ENCODE data around the gene PDE3A. TPM values are rescaled to one million over a fixed set of nuclear protein-coding genes. Genes with fewer than 3 reads are reported as not detected.

The PDE3A gene
- total RNA-seq, 1 experiment from 2014 or later, result 0.58 TPM

DNA sequence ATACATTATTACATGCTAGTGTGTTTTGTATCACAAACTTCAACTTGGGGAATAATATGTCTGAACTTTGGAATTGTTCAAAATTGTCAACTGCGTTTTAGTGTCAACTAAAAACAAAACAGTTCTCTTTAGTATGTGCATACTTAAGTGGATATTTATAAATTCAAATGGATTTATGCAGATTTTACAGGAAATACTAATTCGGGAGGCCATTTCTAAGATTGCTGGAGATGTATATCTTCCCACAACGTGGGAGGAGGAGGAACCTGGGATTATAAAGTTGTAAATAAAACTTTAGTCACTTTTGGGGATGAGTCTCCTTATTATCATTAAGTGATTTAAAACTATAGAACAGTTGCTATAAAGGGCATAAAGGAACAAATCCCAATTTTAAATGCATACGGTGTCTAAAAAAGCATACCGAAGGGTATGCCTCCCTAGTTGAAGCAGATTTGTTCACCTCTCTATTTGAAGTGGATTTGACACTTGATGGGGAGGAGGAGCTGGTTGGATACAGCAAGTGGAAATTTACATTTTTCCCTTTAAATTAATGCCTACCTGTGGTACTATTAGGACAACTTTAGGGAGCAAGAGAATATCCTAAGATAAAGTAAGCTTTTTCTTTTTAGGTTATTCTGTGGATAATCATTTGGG, 2.7 kb downstream of the PDE3A start:
- no peaks in the 10 kb centered on the region for H3K9me3 ChIP-seq (ENCODE audit: low read length)
- BruUV-seq (replicated peaks), result no TSS peak
- intact Hi-C loops (cut with micrococcal nuclease), result loop anchor here (5.0 kb wide), 1 partner anchor 244 kb away; no protein-coding TSS in a partner anchor
- no peak for TF ChIP-seq EZH2phosphoT487 (IDR thresholded peaks at IDR 0.05; ENCODE audit: borderline replicate concordance, low read length)
- TF ChIP-seq, protein P1, sequence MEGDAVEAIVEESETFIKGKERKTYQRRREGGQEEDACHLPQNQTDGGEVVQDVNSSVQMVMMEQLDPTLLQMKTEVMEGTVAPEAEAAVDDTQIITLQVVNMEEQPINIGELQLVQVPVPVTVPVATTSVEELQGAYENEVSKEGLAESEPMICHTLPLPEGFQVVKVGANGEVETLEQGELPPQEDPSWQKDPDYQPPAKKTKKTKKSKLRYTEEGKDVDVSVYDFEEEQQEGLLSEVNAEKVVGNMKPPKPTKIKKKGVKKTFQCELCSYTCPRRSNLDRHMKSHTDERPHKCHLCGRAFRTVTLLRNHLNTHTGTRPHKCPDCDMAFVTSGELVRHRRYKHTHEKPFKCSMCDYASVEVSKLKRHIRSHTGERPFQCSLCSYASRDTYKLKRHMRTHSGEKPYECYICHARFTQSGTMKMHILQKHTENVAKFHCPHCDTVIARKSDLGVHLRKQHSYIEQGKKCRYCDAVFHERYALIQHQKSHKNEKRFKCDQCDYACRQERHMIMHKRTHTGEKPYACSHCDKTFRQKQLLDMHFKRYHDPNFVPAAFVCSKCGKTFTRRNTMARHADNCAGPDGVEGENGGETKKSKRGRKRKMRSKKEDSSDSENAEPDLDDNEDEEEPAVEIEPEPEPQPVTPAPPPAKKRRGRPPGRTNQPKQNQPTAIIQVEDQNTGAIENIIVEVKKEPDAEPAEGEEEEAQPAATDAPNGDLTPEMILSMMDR (conservative IDR thresholded peaks at IDR 0.05; ENCODE audit: low read depth, low read length), result no peak
- TF ChIP-seq EZH2 (IDR thresholded peaks at IDR 0.05; ENCODE audit: low read length, unreplicated experiment), result no peak
- H2AFZ ChIP-seq (ENCODE audit: low read length), result no peak overlapping the region
- H3K36me3 ChIP-seq (ENCODE audit: low read depth, low read length), result no peaks in the 10 kb centered on the region
- H3K9me2 ChIP-seq (replicated peaks; ENCODE audit: low read length), result no peaks in the 10 kb centered on the region
- H3F3A ChIP-seq (ENCODE audit: low read length, unreplicated experiment), result no peaks in the 10 kb centered on the region
- no peaks in the 10 kb centered on the region for H3K4me1 ChIP-seq (ENCODE audit: insufficient read depth, low read length)
- H4K20me1 ChIP-seq (ENCODE audit: low read length), result no peaks in the 10 kb centered on the region
- POLR2A ChIA-PET (ENCODE audit: unreplicated experiment), result no interaction called here
- peak overlapping the region; percentile 67; the same call in 1 of the 2 replicates for H3K4me3 ChIP-seq (ENCODE audit: low read length)
- no peaks in the 10 kb centered on the region for H3K79me2 ChIP-seq (ENCODE audit: low read length)
- DNase-seq (no peak), ATAC-seq (no peak)
- no peak overlapping the region for H3K27ac ChIP-seq (ENCODE audit: low read length)
- peak overlapping the region; percentile 83 for H3K9ac ChIP-seq (ENCODE audit: low read length)
- H3K4me2 ChIP-seq (ENCODE audit: low read length), result peak overlapping the region; percentile 34; the same call in 1 of the 2 replicates
- H3K27me3 ChIP-seq (ENCODE audit: low read length), result peaks cover 68% of the 10 kb centered on the region
- CTCF ChIA-PET, result no interaction called here

DNA sequence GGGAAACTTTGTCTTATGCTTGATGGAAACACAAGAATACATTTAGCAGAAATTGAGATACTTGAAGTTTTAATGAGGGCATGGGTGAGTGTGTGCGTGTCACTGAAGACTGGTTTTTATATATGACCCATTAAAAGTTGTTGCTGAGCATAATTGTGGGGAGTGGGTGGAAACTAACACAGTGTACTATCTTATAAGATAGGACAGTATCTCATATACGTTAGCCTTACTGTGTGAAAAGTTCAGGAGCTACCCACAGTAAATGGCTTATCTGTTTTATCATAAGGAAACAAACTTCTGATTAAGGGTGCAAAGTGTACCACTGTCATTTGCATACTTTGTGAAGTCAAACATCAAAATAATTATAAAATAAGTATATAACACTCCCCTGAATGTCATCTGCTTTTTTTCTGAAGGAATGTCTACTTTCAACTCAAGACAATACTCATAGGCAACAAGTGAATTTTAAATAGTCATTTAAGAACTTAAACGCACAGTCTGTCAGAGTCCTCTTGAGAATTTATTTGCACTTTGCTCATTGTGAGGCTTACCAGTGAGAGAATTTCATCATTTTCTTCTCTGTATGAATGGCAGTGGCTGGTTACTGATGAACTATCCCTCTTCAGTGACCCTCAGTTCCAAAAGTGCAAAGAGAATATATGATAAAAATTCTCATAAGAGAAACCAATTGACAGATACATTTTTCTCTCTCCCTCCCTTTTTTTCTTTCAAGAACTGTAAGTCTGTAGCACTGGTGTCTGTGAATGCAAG, 4.2 kb downstream of the PDE3A start:
- Histone ChIP-seq H2AFZ (ENCODE audit: low read length) (no peak overlapping the region), H3K27ac (ENCODE audit: low read length) (no peak overlapping the region), H4K20me1 (ENCODE audit: low read length) (no peaks in the 10 kb centered on the region), H3K36me3 (ENCODE audit: low read depth, low read length) (no peaks in the 10 kb centered on the region), H3K4me2 (ENCODE audit: low read length) (no peak overlapping the region), H3K79me2 (ENCODE audit: low read length) (no peaks in the 10 kb centered on the region), H3K4me3 (ENCODE audit: low read length) (no peak overlapping the region), H3K9me2 (replicated peaks; ENCODE audit: low read length) (no peaks in the 10 kb centered on the region), H3K4me1 (ENCODE audit: insufficient read depth, low read length) (no peaks in the 10 kb centered on the region), H3K9ac (ENCODE audit: low read length) (no peak overlapping the region), H3K9me3 (ENCODE audit: low read length) (no peaks in the 10 kb centered on the region), H3F3A (ENCODE audit: low read length, unreplicated experiment) (no peaks in the 10 kb centered on the region), H3K27me3 (ENCODE audit: low read length) (peaks cover 61% of the 10 kb centered on the region)
- intact Hi-C loops (cut with micrococcal nuclease), result loop anchor here (5.0 kb wide), 1 partner anchor 245 kb away; no protein-coding TSS in a partner anchor
- DNase-seq, result no peak
- TF ChIP-seq EZH2 (IDR thresholded peaks at IDR 0.05; ENCODE audit: low read length, unreplicated experiment), result no peak
- TF ChIP-seq EZH2phosphoT487 (IDR thresholded peaks at IDR 0.05; ENCODE audit: borderline replicate concordance, low read length), result no peak
- TF ChIP-seq, protein P1 (conservative IDR thresholded peaks at IDR 0.05; ENCODE audit: low read depth, low read length), result no peak
- no TSS peak for BruUV-seq (replicated peaks)
- no peak for ATAC-seq
- ChIA-PET CTCF (no interaction called here), POLR2A (ENCODE audit: unreplicated experiment) (no interaction called here)

DNA sequence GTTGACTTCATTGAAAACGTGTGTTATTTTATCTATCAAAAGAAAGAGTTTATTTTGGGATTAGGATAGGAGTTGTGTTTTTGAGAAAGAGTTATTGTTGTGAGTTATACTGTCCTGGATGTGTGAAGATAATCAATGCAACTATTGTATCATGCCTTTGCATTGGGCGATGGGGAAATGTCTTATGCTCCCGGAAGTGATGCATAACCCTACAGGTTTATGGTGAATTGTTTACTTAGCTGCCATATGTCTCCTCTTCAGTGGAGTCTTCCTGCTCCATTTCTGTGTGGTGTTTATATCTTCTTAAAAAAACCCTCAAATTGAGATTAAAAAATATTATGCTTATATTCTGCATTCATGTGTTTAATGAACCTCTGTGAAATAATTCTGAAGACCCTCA, 6.5 kb downstream of the PDE3A start:
- TF ChIP-seq, protein P1 (conservative IDR thresholded peaks at IDR 0.05; ENCODE audit: low read depth, low read length), result no peak
- TF ChIP-seq EZH2 (IDR thresholded peaks at IDR 0.05; ENCODE audit: low read length, unreplicated experiment) (no peak), EZH2phosphoT487 (IDR thresholded peaks at IDR 0.05; ENCODE audit: borderline replicate concordance, low read length) (no peak)
- Histone ChIP-seq H3F3A (ENCODE audit: low read length, unreplicated experiment) (no peaks in the 10 kb centered on the region), H3K27me3 (ENCODE audit: low read length) (peaks cover 38% of the 10 kb centered on the region), H3K9me2 (replicated peaks; ENCODE audit: low read length) (no peaks in the 10 kb centered on the region), H3K36me3 (ENCODE audit: low read depth, low read length) (no peaks in the 10 kb centered on the region), H3K9ac (ENCODE audit: low read length) (no peak overlapping the region), H3K4me3 (ENCODE audit: low read length) (no peak overlapping the region), H3K79me2 (ENCODE audit: low read length) (no peaks in the 10 kb centered on the region), H3K4me2 (ENCODE audit: low read length) (no peak overlapping the region), H3K27ac (ENCODE audit: low read length) (no peak overlapping the region), H4K20me1 (ENCODE audit: low read length) (no peaks in the 10 kb centered on the region), H2AFZ (ENCODE audit: low read length) (no peak overlapping the region), H3K4me1 (ENCODE audit: insufficient read depth, low read length) (no peaks in the 10 kb centered on the region), H3K9me3 (ENCODE audit: low read length) (no peaks in the 10 kb centered on the region)
- no peak for DNase-seq
- intact Hi-C loops (cut with micrococcal nuclease), result loop anchor here (5.0 kb wide), 3 partner anchors 228 to 617 kb away; no protein-coding TSS in a partner anchor
- CTCF ChIA-PET, result no interaction called here
- no peak for ATAC-seq
- POLR2A ChIA-PET (ENCODE audit: unreplicated experiment), result no interaction called here
- no TSS peak for BruUV-seq (replicated peaks)

Data from PC-3 (cell line).